SK-N-SH (cell line): ENCODE data around the gene M6PR. TPM values are rescaled to one million over a fixed set of nuclear protein-coding genes. Genes with fewer than 3 reads are reported as not detected.

ENCODE experiments used
- CTCF ChIA-PET: fragments of 300-600, 350-600 bp; formaldehyde crosslinking; extraction: SDS; loops from one replicate; lab custom pipeline; 2021; lab: Yijun Ruan, JAX
- POLR2A ChIA-PET: fragments of 350-600 bp; sonication (Branson Sonifier 250); formaldehyde crosslinking; extraction: SDS; loops from one replicate; lab custom pipeline; 2020; ENCODE audit warnings: antibody characterized with exemption, inconsistent platforms; lab: Yijun Ruan, JAX
- DNase-seq: peaks from one replicate; pipeline ENCODE4 v3.0.0; 2012
- H2AFZ ChIP-seq: fragments of 200-600 bp; sonication (generic); 2 replicates; pipeline ENCODE4 v1.8.1; 2016; ENCODE audit warnings: antibody characterized with exemption, mild to moderate bottlenecking, low read depth
- H3F3A ChIP-seq: fragments of 200-600 bp; sonication (generic); replicated peaks from 2 replicates; pipeline ENCODE3; 2016; ENCODE audit warnings: antibody characterized with exemption, mild to moderate bottlenecking; ENCODE audit not compliant: insufficient read depth
- H3K27ac ChIP-seq, 2 experiments: fragments of 200-500 bp in 1 of 2; fragments of 200-600 bp in 1 of 2; sonication (Bioruptor generic) in 1 of 2; sonication (generic), shearing (Covaris generic) in 1 of 2; 2 replicates each; pipeline versions ENCODE4 v1.5.1 to v1.6.1; 2014 to 2016; ENCODE audit warnings: low read depth in 2 of 2, inconsistent platforms in 1 of 2, low read length in 1 of 2, mild to moderate bottlenecking in 1 of 2, mixed read lengths in 1 of 2
- H3K27me3 ChIP-seq: fragments of 200-600 bp; sonication (generic), shearing (Covaris generic); 2 replicates; pipeline ENCODE4 v1.6.1; 2016; ENCODE audit warnings: mixed run types; ENCODE audit not compliant: insufficient read depth
- H3K36me3 ChIP-seq, 2 experiments: fragments of 200-500 bp in 1 of 2; fragments of 200-600 bp in 1 of 2; sonication (Bioruptor generic) in 1 of 2; sonication (generic) in 1 of 2; replicated peaks in 1 of 2; 2 replicates each; pipeline versions ENCODE3 to v1.5.1; 2014 to 2016; ENCODE audit warnings: low read length in 1 of 2, mild to moderate bottlenecking in 1 of 2; ENCODE audit not compliant: insufficient read depth in 2 of 2, control insufficient read depth in 1 of 2
- H3K4me1 ChIP-seq, 2 experiments: fragments of 200-500 bp in 1 of 2; fragments of 200-600 bp in 1 of 2; sonication (Bioruptor generic) in 1 of 2; sonication (generic), shearing (Covaris generic) in 1 of 2; 2 replicates each; pipeline versions ENCODE4 v1.5.1 to v1.6.1; 2014 to 2016; ENCODE audit warnings: low read depth in 1 of 2, low read length in 1 of 2, mixed run types in 1 of 2; ENCODE audit not compliant: insufficient read depth in 2 of 2, control insufficient read depth in 1 of 2
- H3K4me2 ChIP-seq: fragments of 200-600 bp; sonication (generic), shearing (Covaris generic); 2 replicates; pipeline ENCODE4 v1.6.1; 2017; ENCODE audit warnings: mixed run types
- H3K4me3 ChIP-seq, 2 experiments: fragments of 200-500 bp in 1 of 2; fragments of 200-600 bp in 1 of 2; sonication (Bioruptor generic) in 1 of 2; sonication (generic), shearing (Covaris generic) in 1 of 2; 2 replicates each; pipeline versions ENCODE4 v1.5.1 to v1.8.1; 2014 to 2016; ENCODE audit warnings: low read depth in 2 of 2, inconsistent platforms in 1 of 2, low read length in 1 of 2, mild to moderate bottlenecking in 1 of 2, mixed read lengths in 1 of 2, moderate library complexity in 1 of 2
- H3K79me2 ChIP-seq: fragments of 200-600 bp; sonication (generic); 2 replicates; pipeline ENCODE4 v1.8.1; 2017; ENCODE audit warnings: mild to moderate bottlenecking; ENCODE audit not compliant: insufficient read depth
- H3K9ac ChIP-seq: fragments of 200-600 bp; sonication (generic); 2 replicates; pipeline ENCODE4 v1.6.1; 2017; ENCODE audit warnings: mixed run types
- H3K9me2 ChIP-seq: fragments of 200-600 bp; sonication (generic); 2 replicates; pipeline ENCODE4 v1.6.1; 2017; ENCODE audit warnings: mixed run types
- H3K9me3 ChIP-seq: fragments of 200-600 bp; sonication (generic); 2 replicates; pipeline ENCODE4 v1.6.1; 2017; ENCODE audit warnings: mixed run types, mild to moderate bottlenecking, moderate library complexity
- H4K20me1 ChIP-seq: fragments of 200-600 bp; sonication (generic); 2 replicates; pipeline ENCODE4 v1.6.1; 2017; ENCODE audit warnings: mild to moderate bottlenecking, mixed run types; ENCODE audit not compliant: insufficient read depth
- CHD2 ChIP-seq: fragments of 150-350 bp; IDR thresholded peaks from 2 replicates; pipeline ENCODE4 v1.6.1; 2018; ENCODE audit warnings: low read length; ENCODE audit not compliant: partially characterized antibody
- ELF1 ChIP-seq: IDR thresholded peaks from 2 replicates; pipeline ENCODE4 v1.4.0; 2012
- EP300 ChIP-seq, 2 experiments: IDR thresholded peaks; 2 replicates each; pipeline versions ENCODE4 v1.4.0 to v1.6.1; 2012; ENCODE audit warnings: borderline replicate concordance in 1 of 2, low read depth in 1 of 2, low read length in 1 of 2
- FOSL2 ChIP-seq: IDR thresholded peaks from 2 replicates; pipeline ENCODE4 v1.4.0; 2012; ENCODE audit warnings: low read depth, mild to moderate bottlenecking, moderate library complexity, borderline replicate concordance
- FOXM1 ChIP-seq: IDR thresholded peaks from 2 replicates; pipeline ENCODE4 v1.4.0; 2012; ENCODE audit warnings: low read depth, mild to moderate bottlenecking
- GATA2 ChIP-seq: sonication (generic); formaldehyde crosslinking; IDR thresholded peaks from 2 replicates; pipeline ENCODE4 v1.5.0; 2020; ENCODE audit warnings: mild to moderate bottlenecking, missing genetic modification reagents
- IRF3 ChIP-seq: fragments of 150-350 bp; IDR thresholded peaks from 2 replicates; pipeline ENCODE4 v1.6.1; 2016; ENCODE audit warnings: mild to moderate bottlenecking, low read depth, low read length
- MAX ChIP-seq: IDR thresholded peaks from 2 replicates; pipeline ENCODE4 v1.4.0; 2012; ENCODE audit warnings: low read depth
- NRF1 ChIP-seq: IDR thresholded peaks from 2 replicates; pipeline ENCODE4 v1.6.1; 2012; ENCODE audit warnings: low read depth, mild to moderate bottlenecking, low read length
- PBX3 ChIP-seq: IDR thresholded peaks from 2 replicates; pipeline ENCODE4; 2012
- POLR2AphosphoS5 ChIP-seq: IDR thresholded peaks from 2 replicates; pipeline ENCODE4 v1.6.1; 2012; ENCODE audit warnings: low read depth, low read length
- RAD21 ChIP-seq: IDR thresholded peaks from 2 replicates; pipeline ENCODE4 v1.6.1; 2012; ENCODE audit warnings: mild to moderate bottlenecking, low read length
- RCOR1 ChIP-seq: fragments of 150-350 bp; IDR thresholded peaks from 2 replicates; pipeline ENCODE4 v1.6.1; 2017; ENCODE audit warnings: antibody characterized with exemption, low read length
- REST ChIP-seq: IDR thresholded peaks from 2 replicates; pipeline ENCODE4 v1.6.1; 2012; ENCODE audit warnings: mild to moderate bottlenecking, low read depth, low read length, moderate library complexity
- SIN3A ChIP-seq: IDR thresholded peaks from 2 replicates; pipeline ENCODE4 v1.6.1; 2012; ENCODE audit warnings: low read depth, mild to moderate bottlenecking, low read length, moderate library complexity, borderline replicate concordance
- SMC3 ChIP-seq: IDR thresholded peaks from 2 replicates; pipeline ENCODE4 v1.6.1; 2012; ENCODE audit warnings: low read depth, low read length, improper control_type of control experiment
- TAF1 ChIP-seq: IDR thresholded peaks from 2 replicates; pipeline ENCODE4 v1.6.1; 2012; ENCODE audit warnings: low read depth, mild to moderate bottlenecking, low read length, moderate library complexity, borderline replicate concordance
- TCF12 ChIP-seq: IDR thresholded peaks from 2 replicates; pipeline ENCODE4 v1.4.0; 2012
- USF1 ChIP-seq: IDR thresholded peaks from 2 replicates; pipeline ENCODE4 v1.4.0; 2012; ENCODE audit warnings: low read depth, borderline replicate concordance
- USF2 ChIP-seq: fragments of 150-350 bp; IDR thresholded peaks from 2 replicates; pipeline ENCODE4 v1.6.1; 2017; ENCODE audit warnings: antibody characterized with exemption, low read length, low read depth, borderline replicate concordance
- polyA plus RNA-seq, 3 experiments: library from polyadenylated mRNA; depleted of rRNA; stranded (reverse); fragments of >200 nt; gene quantifications; 2 replicates each; pipeline ENCODE4 v1.2.3, GENCODE V29; 2012

Gene M6PR
- polyA plus RNA-seq, 1 of the 3 experiments (the other 2 are of a cell fraction), result 132 TPM

- DNase-seq, result no peak
Observed at GRCh38 chr12:8894378-8894777, 55.1 kb downstream of the M6PR start.

More at GRCh38 chr12:8894378-8894777, 55.1 kb downstream of the M6PR start:
- H3K79me2 ChIP-seq, result no peaks in the 10 kb centered on the region
- H3K27ac ChIP-seq, result no peak overlapping the region
- no peak overlapping the region for H3K9ac ChIP-seq
- H2AFZ ChIP-seq, result no peak overlapping the region
- H3K9me2 ChIP-seq, result no peaks in the 10 kb centered on the region
- H3K4me3 ChIP-seq, result no peak overlapping the region
- H3K4me1 ChIP-seq, result no peaks in the 10 kb centered on the region
- CTCF ChIA-PET, result interaction anchor here (1.3 to 1.5 kb wide), 2 partner anchors 145 to 214 kb away, joined by 3 to 4 read pairs; no protein-coding TSS in a partner anchor
- H3K36me3 ChIP-seq, result peaks cover 0 to 5% of the 10 kb centered on the region in 2 experiments
- POLR2A ChIA-PET, result no interaction called here
- no peaks in the 10 kb centered on the region for H3F3A ChIP-seq
- no peak overlapping the region for H3K4me2 ChIP-seq
- no peaks in the 10 kb centered on the region for H3K9me3 ChIP-seq
- H4K20me1 ChIP-seq, result no peaks in the 10 kb centered on the region
- no peaks in the 10 kb centered on the region; the same call in 1 of the 2 replicates for H3K27me3 ChIP-seq
- TF ChIP-seq SMC3 (no peak), GATA2 (CRISPR knock-in tag) (no peak), TCF12 (no peak), RAD21 (no peak), PBX3 (no peak), TAF1 (no peak), POLR2AphosphoS5 (no peak), REST (no peak), ELF1 (no peak), FOSL2 (no peak), USF2 (no peak), FOXM1 (no peak), NRF1 (no peak), RCOR1 (no peak), SIN3A (no peak), IRF3 (no peak), EP300 (IDR thresholded peaks at IDR 0.05; ENCODE audit: borderline replicate concordance in 1 of 2, low read depth in 1 of 2, low read length in 1 of 2) (no peak), USF1 (no peak), CHD2 (no peak), MAX (no peak)
